ENCODE measurements around the gene SMLR1. TPM values are rescaled to one million over a fixed set of nuclear protein-coding genes. Genes with fewer than 3 reads are reported as not detected.

The SMLR1 gene
- total and polyA plus RNA-seq, 4 donors = 3.4 TPM; not detected in 3

DNA sequence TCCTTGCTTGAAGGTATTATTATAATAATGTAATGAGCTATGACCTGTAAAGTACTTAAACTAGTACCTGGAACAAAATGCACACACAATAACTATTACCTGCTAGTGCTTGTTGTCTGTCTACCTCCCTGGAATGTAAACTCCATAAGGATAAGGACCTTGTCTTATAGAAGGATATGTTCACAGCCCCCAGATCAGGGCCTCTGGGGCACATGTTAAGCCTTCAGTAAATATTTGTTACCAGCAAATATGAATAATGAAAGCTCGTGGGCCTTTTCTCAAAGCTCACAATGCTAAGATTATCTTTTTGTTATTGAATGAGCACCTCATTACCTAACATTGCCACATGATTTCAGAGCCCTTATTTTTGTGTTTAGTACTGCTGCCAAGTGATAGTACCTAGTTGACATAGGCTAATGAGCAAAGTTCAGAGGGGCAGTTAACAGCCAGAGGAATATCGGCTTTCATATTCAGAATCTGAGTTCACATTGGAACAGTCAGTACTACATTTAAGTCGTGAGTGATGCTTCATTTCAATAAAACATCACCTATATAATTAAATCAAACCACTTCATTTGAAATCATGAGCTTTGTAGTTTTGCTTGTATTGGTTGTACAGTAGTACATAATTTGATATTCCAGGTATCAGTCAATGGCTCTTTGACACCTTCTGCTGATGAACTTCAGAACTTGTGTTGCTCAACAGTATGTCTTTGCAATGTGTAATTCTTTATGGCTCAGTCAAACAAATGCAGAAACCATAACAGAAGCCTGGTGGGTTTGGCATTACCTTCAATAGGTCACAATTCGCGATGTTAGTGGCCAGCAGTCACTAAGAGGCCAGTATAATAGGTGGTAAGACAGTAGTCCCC lies 11.8 kb upstream of the SMLR1 start:
- Histone ChIP-seq H3K4me1 (ENCODE audit: control insufficient read depth in 1 of 2, insufficient read depth in 2 of 2, low read length in 2 of 2) (no peaks in the 10 kb centered on the region), H3K36me3 (ENCODE audit: control insufficient read depth in 1 of 2, insufficient read depth in 2 of 2, low read length in 1 of 2) (no peaks in the 10 kb centered on the region), H3K27me3 (ENCODE audit: control insufficient read depth in 1 of 2, insufficient read depth in 2 of 2, low read length in 1 of 2) (no peaks in the 10 kb centered on the region), H3K9me3 (ENCODE audit: control insufficient read depth, low read length) (no peaks in the 10 kb centered on the region), H3K4me3 (ENCODE audit: low read length in 2 of 2) (no peak overlapping the region), H3K27ac (ENCODE audit: low read depth in 1 of 2, low read length in 2 of 2) (no peak overlapping the region)
- intact Hi-C loops (cut with DNase I) = no loop called here
- DNase-seq (no peak), ATAC-seq (ENCODE audit: low FRiP score) (no peak)
- 74 to 90% methylated on average over 5 of the region's 5 CpGs for WGBS, 2 donors

DNA sequence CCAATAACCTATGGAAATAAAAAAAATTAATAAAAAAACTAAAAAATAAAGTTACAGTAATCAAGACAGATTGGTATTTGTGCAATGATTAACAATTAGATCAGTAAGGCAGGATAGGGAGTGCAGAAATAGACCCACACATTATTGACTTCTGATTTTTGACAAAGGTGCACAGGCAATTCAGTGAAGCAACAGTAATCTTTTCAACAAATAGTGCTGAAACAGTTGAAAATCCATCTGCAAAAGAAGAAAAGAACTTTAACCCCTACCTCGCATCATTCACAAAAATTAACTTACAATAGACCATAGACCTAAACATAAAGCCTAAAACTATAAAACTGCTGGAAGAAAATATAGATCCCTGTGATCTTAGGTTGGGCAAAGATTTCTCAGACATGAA lies 4.5 kb upstream of the SMLR1 start:
- no peak overlapping the region for H3K4me3 ChIP-seq (ENCODE audit: low read length in 2 of 2)
- DNase-seq (no peak), ATAC-seq (ENCODE audit: low FRiP score) (no peak)
- H3K27me3 ChIP-seq (ENCODE audit: control insufficient read depth in 1 of 2, insufficient read depth in 2 of 2, low read length in 1 of 2) = no peaks in the 10 kb centered on the region
- no peaks in the 10 kb centered on the region for H3K4me1 ChIP-seq (ENCODE audit: control insufficient read depth in 1 of 2, insufficient read depth in 2 of 2, low read length in 2 of 2)
- WGBS, 2 donors = 88 to 97% methylated on average over 1 of the region's 1 CpG
- no peaks in the 10 kb centered on the region for H3K36me3 ChIP-seq (ENCODE audit: control insufficient read depth in 1 of 2, insufficient read depth in 2 of 2, low read length in 1 of 2)
- no peak overlapping the region for H3K27ac ChIP-seq (ENCODE audit: low read depth in 1 of 2, low read length in 2 of 2)
- H3K9me3 ChIP-seq (ENCODE audit: control insufficient read depth, low read length) = no peaks in the 10 kb centered on the region
- intact Hi-C loops (cut with DNase I) = no loop called here

DNA sequence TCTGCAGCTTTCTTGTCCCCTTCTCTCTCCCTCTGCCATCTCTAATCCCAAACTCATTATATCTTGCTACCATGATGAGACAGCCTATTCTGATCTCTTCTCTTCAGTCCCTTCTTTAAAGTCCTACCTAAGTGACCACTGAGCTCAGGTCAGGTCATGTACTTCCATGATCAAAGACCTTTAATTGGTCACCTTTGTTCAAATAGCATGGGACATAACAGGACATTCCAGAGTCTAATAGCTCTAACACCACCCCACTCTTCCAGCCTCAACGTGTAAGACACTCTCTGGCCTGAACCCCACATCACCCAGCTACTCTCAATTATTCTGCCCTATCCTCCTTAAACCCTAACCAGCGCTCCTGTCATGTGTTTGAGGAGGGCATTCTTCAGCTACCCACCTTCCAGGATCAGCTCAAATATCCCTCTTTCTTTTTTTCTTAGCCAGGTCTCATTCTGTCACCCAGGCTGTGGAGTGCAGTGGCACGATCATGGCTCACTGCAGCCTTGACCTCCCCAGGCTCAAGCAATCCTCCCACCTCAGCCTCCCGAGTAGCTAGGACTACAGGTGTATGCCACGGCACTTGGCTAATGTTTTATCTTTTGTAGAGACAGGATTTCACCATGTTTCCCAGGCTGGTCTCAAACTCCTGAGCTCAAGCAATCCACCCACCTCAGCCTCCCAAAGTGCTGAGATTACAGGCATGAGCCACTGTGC lies 2.1 kb upstream of the SMLR1 start:
- Histone ChIP-seq H3K36me3 (ENCODE audit: control insufficient read depth in 1 of 2, insufficient read depth in 2 of 2, low read length in 1 of 2) (no peaks in the 10 kb centered on the region), H3K27me3 (ENCODE audit: control insufficient read depth in 1 of 2, insufficient read depth in 2 of 2, low read length in 1 of 2) (no peaks in the 10 kb centered on the region), H3K27ac (ENCODE audit: low read depth in 1 of 2, low read length in 2 of 2) (no peak overlapping the region), H3K4me1 (ENCODE audit: control insufficient read depth in 1 of 2, insufficient read depth in 2 of 2, low read length in 2 of 2) (no peaks in the 10 kb centered on the region), H3K4me3 (ENCODE audit: low read length in 2 of 2) (no peak overlapping the region), H3K9me3 (ENCODE audit: control insufficient read depth, low read length) (no peaks in the 10 kb centered on the region)
- ATAC-seq (ENCODE audit: low FRiP score) (no peak), DNase-seq (no peak)
- intact Hi-C loops (cut with DNase I) = no loop called here
- WGBS, 2 donors = 83 to 84% methylated on average over 5 of the region's 5 CpGs

DNA sequence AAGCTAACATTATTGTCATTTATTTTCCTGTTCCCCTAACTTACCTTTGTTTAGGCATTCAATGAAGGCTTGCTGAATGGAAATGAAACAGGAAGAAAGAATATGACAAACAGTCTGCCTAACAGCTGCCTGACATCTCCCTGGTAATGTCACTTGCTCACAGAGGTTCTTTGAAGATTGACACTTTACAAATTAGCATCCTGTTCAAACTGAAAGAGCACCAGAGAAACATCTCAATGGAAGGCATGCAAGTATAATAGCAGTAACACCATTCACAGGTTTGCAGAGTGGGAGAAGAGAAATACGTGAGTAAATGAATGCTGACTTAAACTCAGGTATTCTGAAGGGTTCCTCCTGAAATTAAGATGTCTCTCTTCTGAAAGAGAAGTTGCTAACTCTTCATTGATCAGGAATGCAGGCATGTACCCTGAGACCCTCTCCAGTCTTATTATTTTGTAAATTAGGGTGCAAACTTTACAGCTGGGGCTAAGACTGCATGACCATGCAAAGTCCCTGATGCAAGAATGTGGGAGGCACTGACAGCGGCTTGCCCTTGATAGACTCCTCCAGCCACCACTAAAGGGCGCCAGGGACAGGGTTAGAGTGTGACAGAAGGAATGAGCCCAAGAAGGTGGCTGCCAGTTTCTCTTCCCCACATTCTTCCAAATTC lies 1.3 kb upstream of the SMLR1 start:
- DNase-seq (no peak), ATAC-seq (ENCODE audit: low FRiP score) (no peak)
- Histone ChIP-seq H3K4me3 (ENCODE audit: low read length in 2 of 2) (no peak overlapping the region), H3K27ac (ENCODE audit: low read depth in 1 of 2, low read length in 2 of 2) (no peak overlapping the region), H3K9me3 (ENCODE audit: control insufficient read depth, low read length) (no peaks in the 10 kb centered on the region), H3K27me3 (ENCODE audit: control insufficient read depth in 1 of 2, insufficient read depth in 2 of 2, low read length in 1 of 2) (no peaks in the 10 kb centered on the region), H3K36me3 (ENCODE audit: control insufficient read depth in 1 of 2, insufficient read depth in 2 of 2, low read length in 1 of 2) (no peaks in the 10 kb centered on the region), H3K4me1 (ENCODE audit: control insufficient read depth in 1 of 2, insufficient read depth in 2 of 2, low read length in 2 of 2) (no peaks in the 10 kb centered on the region)
- WGBS, 2 donors = 64 to 66% methylated on average over 3 of the region's 3 CpGs
- intact Hi-C loops (cut with DNase I) = no loop called here

DNA sequence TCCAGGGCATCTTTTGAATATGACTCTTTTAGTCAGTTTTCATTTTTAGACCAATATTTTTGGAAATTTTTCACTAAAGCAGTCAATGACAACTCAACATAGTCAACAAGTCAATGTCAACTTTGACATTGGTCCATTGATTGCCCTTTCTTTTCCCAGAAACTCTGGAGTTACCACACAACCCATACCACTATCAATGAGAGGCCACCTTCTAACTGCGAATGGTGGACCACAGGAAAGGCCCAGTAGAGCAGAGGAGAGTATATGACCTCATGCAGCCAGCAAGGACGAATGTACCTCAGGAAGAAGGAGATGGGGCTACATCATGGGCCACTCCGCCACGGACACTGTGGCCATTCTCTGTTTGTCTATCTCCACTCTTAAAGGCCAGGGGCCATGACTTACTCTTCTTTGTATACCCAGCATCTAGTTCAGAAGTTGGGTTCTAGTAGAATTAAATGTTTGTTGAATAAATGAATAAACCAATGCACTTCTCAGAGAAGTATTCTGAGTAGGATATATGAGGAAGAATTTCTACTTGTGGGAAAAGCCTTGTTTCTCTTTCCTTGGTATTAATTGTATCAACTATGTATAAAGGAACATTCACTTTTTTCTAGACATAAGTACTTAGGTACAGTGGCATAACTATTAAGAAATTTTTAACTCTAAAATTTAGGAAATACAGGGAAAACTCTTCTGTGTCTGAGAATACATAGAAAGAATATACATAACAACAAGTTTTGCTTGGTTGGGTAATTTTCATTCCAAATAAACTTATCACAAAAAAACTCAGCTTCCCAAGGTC lies 562 bp upstream of the SMLR1 start:
- ATAC-seq (ENCODE audit: low FRiP score) = no peak
- H3K4me1 ChIP-seq (ENCODE audit: control insufficient read depth in 1 of 2, insufficient read depth in 2 of 2, low read length in 2 of 2) = no peaks in the 10 kb centered on the region
- no peaks in the 10 kb centered on the region for H3K27me3 ChIP-seq (ENCODE audit: control insufficient read depth in 1 of 2, insufficient read depth in 2 of 2, low read length in 1 of 2)
- intact Hi-C loops (cut with DNase I) = no loop called here
- no peaks in the 10 kb centered on the region for H3K36me3 ChIP-seq (ENCODE audit: control insufficient read depth in 1 of 2, insufficient read depth in 2 of 2, low read length in 1 of 2)
- WGBS, 2 donors = 94 to 95% methylated on average over 4 of the region's 4 CpGs
- no peaks in the 10 kb centered on the region for H3K9me3 ChIP-seq (ENCODE audit: control insufficient read depth, low read length)
- no peak overlapping the region for H3K4me3 ChIP-seq (ENCODE audit: low read length in 2 of 2)
- no peak overlapping the region for H3K27ac ChIP-seq (ENCODE audit: low read depth in 1 of 2, low read length in 2 of 2)
- DNase-seq = no peak

DNA sequence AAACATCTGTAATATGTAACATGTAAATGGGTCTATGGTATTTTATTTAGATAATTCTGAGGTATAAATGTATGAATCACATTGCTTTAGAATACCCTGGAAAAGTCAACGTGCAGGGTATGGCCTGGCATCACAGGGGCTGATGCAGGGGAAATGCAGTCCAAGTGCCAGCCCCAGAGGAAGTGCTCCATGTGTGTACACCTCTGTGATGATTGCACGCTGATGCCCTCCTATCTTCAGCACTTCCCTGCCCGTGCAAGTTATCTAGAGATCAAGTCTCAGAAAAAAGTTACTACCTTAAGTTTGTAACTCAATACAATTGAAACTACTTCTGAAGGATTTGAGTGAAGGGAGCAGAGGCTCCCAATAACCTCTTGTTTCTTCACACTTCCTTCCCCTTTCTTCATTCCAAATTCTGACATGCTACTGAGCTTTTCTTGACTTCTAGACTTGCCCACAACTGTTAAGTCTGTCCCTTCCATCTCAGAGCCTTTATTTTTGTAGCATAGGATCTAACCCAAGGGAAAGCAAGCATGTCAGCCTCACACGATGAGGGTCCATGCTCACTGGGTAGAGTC lies 2.2 kb downstream of the SMLR1 start:
- no peaks in the 10 kb centered on the region for H3K9me3 ChIP-seq (ENCODE audit: control insufficient read depth, low read length)
- DNase-seq (no peak), ATAC-seq (ENCODE audit: low FRiP score) (no peak)
- H3K27me3 ChIP-seq (ENCODE audit: control insufficient read depth in 1 of 2, insufficient read depth in 2 of 2, low read length in 1 of 2) = no peaks in the 10 kb centered on the region
- no peaks in the 10 kb centered on the region for H3K4me1 ChIP-seq (ENCODE audit: control insufficient read depth in 1 of 2, insufficient read depth in 2 of 2, low read length in 2 of 2)
- H3K36me3 ChIP-seq (ENCODE audit: control insufficient read depth in 1 of 2, insufficient read depth in 2 of 2, low read length in 1 of 2) = no peaks in the 10 kb centered on the region
- H3K4me3 ChIP-seq (ENCODE audit: low read length in 2 of 2) = no peak overlapping the region
- intact Hi-C loops (cut with DNase I) = no loop called here
- H3K27ac ChIP-seq (ENCODE audit: low read depth in 1 of 2, low read length in 2 of 2) = no peak overlapping the region
- 71 to 72% methylated on average over 4 of the region's 4 CpGs for WGBS, 2 donors

DNA sequence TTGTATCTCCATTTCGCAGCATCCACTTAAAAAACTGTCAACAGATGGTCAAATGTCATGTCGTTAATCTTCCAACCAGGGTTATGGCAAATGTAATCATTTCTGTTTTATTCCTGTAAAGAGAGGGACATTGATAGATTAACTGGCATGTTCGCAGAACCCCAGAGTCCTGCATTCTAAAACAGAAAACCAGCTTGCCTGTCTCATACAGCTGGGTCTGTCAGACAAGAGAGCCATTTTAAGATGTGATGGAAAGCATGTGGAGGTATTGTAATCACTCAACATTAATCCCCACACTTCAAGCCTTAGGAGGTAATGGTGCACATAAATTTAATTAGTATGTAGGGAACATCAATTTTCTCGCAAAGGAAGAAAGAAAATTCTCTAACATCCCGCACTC lies 4.4 kb downstream of the SMLR1 start:
- intact Hi-C loops (cut with DNase I) = no loop called here
- H3K9me3 ChIP-seq (ENCODE audit: control insufficient read depth, low read length) = no peaks in the 10 kb centered on the region
- no peak for ATAC-seq (ENCODE audit: low FRiP score)

DNA sequence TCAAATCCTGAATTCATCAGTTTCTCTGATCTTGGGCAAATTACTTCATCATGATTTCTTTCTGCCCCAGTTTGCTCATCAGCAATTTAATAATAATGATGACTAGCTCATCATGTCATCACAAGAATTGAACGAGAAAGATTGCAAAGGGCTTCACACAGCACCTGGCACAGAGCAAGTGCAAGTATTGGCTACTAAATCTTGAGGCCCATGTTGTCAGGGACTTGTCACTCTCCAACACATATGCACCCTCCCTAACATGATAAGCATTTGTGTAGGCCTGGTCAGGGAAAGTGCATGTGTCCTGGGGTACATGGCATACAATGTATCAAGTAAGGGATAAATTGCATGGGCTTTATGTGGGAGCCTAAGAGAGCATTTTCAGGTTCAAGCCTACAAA lies 6.4 kb downstream of the SMLR1 start:
- no peak for ATAC-seq (ENCODE audit: low FRiP score)
- 45 to 46% methylated on average over 1 of the region's 1 CpG for WGBS, 2 donors
- no peaks in the 10 kb centered on the region for H3K9me3 ChIP-seq (ENCODE audit: control insufficient read depth, low read length)
- H3K4me3 ChIP-seq (ENCODE audit: low read length in 2 of 2) = no peak overlapping the region
- intact Hi-C loops (cut with DNase I) = no loop called here
- no peak overlapping the region for H3K27ac ChIP-seq (ENCODE audit: low read depth in 1 of 2, low read length in 2 of 2)
- H3K36me3 ChIP-seq (ENCODE audit: control insufficient read depth in 1 of 2, insufficient read depth in 2 of 2, low read length in 1 of 2) = peaks cover 0 to 4% of the 10 kb centered on the region in 2 donors
- DNase-seq = no peak
- no peaks in the 10 kb centered on the region for H3K27me3 ChIP-seq (ENCODE audit: control insufficient read depth in 1 of 2, insufficient read depth in 2 of 2, low read length in 1 of 2)
- H3K4me1 ChIP-seq (ENCODE audit: control insufficient read depth in 1 of 2, insufficient read depth in 2 of 2, low read length in 2 of 2) = no peaks in the 10 kb centered on the region

More for the DNA sequence above, 4.4 kb downstream of the SMLR1 start:
- 82 to 85% methylated on average over 5 of the region's 5 CpGs for WGBS, 2 donors
- Histone ChIP-seq H3K36me3 (ENCODE audit: control insufficient read depth in 1 of 2, insufficient read depth in 2 of 2, low read length in 1 of 2) (peaks cover 0 to 4% of the 10 kb centered on the region in 2 donors), H3K27me3 (ENCODE audit: control insufficient read depth in 1 of 2, insufficient read depth in 2 of 2, low read length in 1 of 2) (no peaks in the 10 kb centered on the region), H3K4me1 (ENCODE audit: control insufficient read depth in 1 of 2, insufficient read depth in 2 of 2, low read length in 2 of 2) (no peaks in the 10 kb centered on the region), H3K27ac (ENCODE audit: low read depth in 1 of 2, low read length in 2 of 2) (no peak overlapping the region), H3K4me3 (ENCODE audit: low read length in 2 of 2) (no peak overlapping the region)
- no peak for DNase-seq
